Measurements from ENCODE around the gene PLXNA2. TPM values are rescaled to one million over a fixed set of nuclear protein-coding genes. Genes with fewer than 3 reads are reported as not detected.

The PLXNA2 gene
- total and polyA plus RNA-seq, 2 of the 4 experiments (the other 2 are of a cell fraction), result 0.72 to 1.1 TPM

DNA sequence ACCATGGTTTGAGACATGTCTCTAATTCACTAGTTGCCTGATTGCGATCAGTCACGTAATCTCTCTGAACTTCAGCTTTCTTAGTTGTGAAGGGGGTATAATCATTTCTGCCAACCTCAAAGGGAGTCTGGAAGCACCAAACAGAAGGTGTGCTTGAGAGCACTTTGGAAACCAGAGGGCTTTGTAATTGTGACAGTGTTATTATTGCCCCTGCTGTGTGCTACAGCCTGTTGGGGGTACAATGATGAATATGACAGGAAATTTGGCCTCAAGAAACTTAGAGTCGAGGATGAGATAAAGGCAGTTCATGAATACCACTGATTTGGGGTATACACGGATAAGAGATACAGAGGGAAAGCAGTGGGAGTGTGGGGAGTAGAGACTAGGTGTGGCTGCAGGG, 183.1 kb downstream of the PLXNA2 start:
- Histone ChIP-seq H2AK9ac (replicated peaks; ENCODE audit: low read depth, low read length, poor library complexity) (no peak overlapping the region), H4K91ac (ENCODE audit: insufficient read depth, low read depth, low read length) (no peak overlapping the region), H3K9ac (ENCODE audit: low read depth, low read length) (no peak overlapping the region), H3K27me3 (ENCODE audit: control insufficient read depth, insufficient read depth, low read length) (no peaks in the 10 kb centered on the region; the same call in 1 of the 2 replicates), H2BK5ac (ENCODE audit: low read depth, low read length, poor library complexity, severe bottlenecking) (no peak overlapping the region), H3K9me3 (ENCODE audit: control insufficient read depth, insufficient read depth, low read length) (no peaks in the 10 kb centered on the region), H3K23ac (ENCODE audit: low read depth, low read length) (no peak overlapping the region), H3K9me1 (ENCODE audit: insufficient read depth, low read length) (0 out of 2 replicates have a peak, but pooled peaks cover 3% of the 10 kb centered on the region), H3K14ac (replicated peaks; ENCODE audit: low read depth, low read length) (no peak overlapping the region), H3K36me3 (ENCODE audit: control insufficient read depth, insufficient read depth, low read length) (no peaks in the 10 kb centered on the region), H2BK20ac (ENCODE audit: low read depth, low read length) (no peak overlapping the region), H3K56ac (ENCODE audit: extremely low read depth, insufficient read depth, low read length) (no peak overlapping the region), H4K8ac (ENCODE audit: low read depth in 2 of 2, low read length in 2 of 2) (no peak overlapping the region), H4K20me1 (ENCODE audit: insufficient read depth, low read length) (no peaks in the 10 kb centered on the region), H2AFZ (replicated peaks; ENCODE audit: low read length, poor library complexity) (no peak overlapping the region), H2AK5ac (ENCODE audit: low read depth, low read length) (no peak overlapping the region), H3K27ac (ENCODE audit: insufficient read depth, low read length) (no peak overlapping the region), H3K4me3 (ENCODE audit: insufficient read depth, low read depth, low read length) (no peak overlapping the region), H2BK15ac (ENCODE audit: low read depth, low read length) (no peak overlapping the region), H2BK120ac (ENCODE audit: low read depth, low read length) (no peak overlapping the region), H3K79me1 (ENCODE audit: low read depth in 1 of 2, low read length in 2 of 2) (no peaks in the 10 kb centered on the region), H3K18ac (ENCODE audit: low read depth, low read length) (no peak overlapping the region), H3K4me1 (ENCODE audit: control insufficient read depth, insufficient read depth, low read length) (no peaks in the 10 kb centered on the region), H3K4ac (ENCODE audit: low read depth, low read length) (no peak overlapping the region), H3K4me2 (ENCODE audit: low read depth, low read length) (no peak overlapping the region), H4K5ac (ENCODE audit: low read depth, low read length) (no peak overlapping the region)
- no TSS peak for BruUV-seq (replicated peaks)
- 100% methylated on average over 1 of the region's 4 CpGs; no CpG with 5 or more reads in 1 of the 2 experiments for WGBS, 2 experiments (ENCODE audit: extremely low coverage in 2 of 2, insufficient read length in 1 of 2)
- DNase-seq (no peak), ATAC-seq (ENCODE audit: low read depth) (no peak)
- intact Hi-C loops (cut with micrococcal nuclease), result no loop called here
- ChIA-PET CTCF (no interaction called here), POLR2A (ENCODE audit: unreplicated experiment) (no interaction called here)
- TF ChIP-seq CEBPB (IDR thresholded peaks at IDR 0.05; ENCODE audit: low read depth, low read length) (no peak), NFE2L2 (IDR thresholded peaks at IDR 0.05; ENCODE audit: low read depth, low read length) (no peak), MAZ (IDR thresholded peaks at IDR 0.05; ENCODE audit: borderline replicate concordance, low read depth, low read length) (no peak), POLR2A (IDR thresholded peaks at IDR 0.05; ENCODE audit: low read depth, low read length) (no peak), CHD1 (IDR thresholded peaks at IDR 0.05; ENCODE audit: low read depth, low read length) (no peak), MAFK (IDR thresholded peaks at IDR 0.05; ENCODE audit: low read depth, low read length) (no peak), RAD21 (IDR thresholded peaks at IDR 0.05; ENCODE audit: low read length) (no peak), SMC3 (IDR thresholded peaks at IDR 0.05; ENCODE audit: low read depth, low read length) (no peak), FOS (IDR thresholded peaks at IDR 0.05; ENCODE audit: low read depth, low read length) (no peak)
- TF ChIP-seq, protein P1, sequence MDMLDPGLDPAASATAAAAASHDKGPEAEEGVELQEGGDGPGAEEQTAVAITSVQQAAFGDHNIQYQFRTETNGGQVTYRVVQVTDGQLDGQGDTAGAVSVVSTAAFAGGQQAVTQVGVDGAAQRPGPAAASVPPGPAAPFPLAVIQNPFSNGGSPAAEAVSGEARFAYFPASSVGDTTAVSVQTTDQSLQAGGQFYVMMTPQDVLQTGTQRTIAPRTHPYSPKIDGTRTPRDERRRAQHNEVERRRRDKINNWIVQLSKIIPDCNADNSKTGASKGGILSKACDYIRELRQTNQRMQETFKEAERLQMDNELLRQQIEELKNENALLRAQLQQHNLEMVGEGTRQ (IDR thresholded peaks at IDR 0.05; ENCODE audit: low read depth, low read length), result no peak
- dilution Hi-C loops (cut with HindIII; ENCODE audit: low sequenced_read_pairs, unreplicated experiment), result no loop called here
- in situ Hi-C loops (cut with MboI; ENCODE audit: low sequenced_read_pairs), result no loop called here
